Measurements from ENCODE around the gene ARL16. TPM values are rescaled to one million over a fixed set of nuclear protein-coding genes. Genes with fewer than 3 reads are reported as not detected.

ARL16 gene
- total RNA-seq, 3 donors from 2014 or later (not counting 1 experiment from before 2014, with no cell fraction given) = 23.3 to 47.9 (median 39.3) TPM

DNA sequence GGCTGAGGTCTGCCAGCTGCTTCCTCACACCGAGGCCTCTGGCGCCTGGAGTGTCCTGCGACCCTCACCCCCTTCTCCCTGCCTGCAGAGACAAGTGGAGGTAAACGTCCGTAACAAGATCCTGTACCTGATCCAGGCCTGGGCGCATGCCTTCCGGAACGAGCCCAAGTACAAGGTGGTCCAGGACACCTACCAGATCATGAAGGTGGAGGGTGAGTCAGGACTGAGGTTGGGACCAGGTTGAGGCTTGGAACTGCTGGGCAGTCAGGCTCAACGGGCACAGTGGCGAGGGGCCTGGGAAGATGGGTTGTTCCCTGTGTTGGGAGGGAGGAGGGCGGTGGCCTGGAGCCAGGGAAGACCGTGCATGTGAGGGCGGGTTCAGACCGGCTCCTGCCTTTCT is 5.0 kb upstream of the ARL16 start:
- H3K36me3 Mint-ChIP-seq = no peaks in the 10 kb centered on the region
- no peak overlapping the region for H3K4me3 ChIP-seq (ENCODE audit: low read length)
- H3K4me1 ChIP-seq (ENCODE audit: control insufficient read depth, insufficient read depth, low read length) = peaks cover 18% of the 10 kb centered on the region
- H3K27me3 Mint-ChIP-seq (ENCODE audit: low read depth in 2 of 2) = no peaks in the 10 kb centered on the region
- no peaks in the 10 kb centered on the region for H3K27me3 ChIP-seq (ENCODE audit: control insufficient read depth, insufficient read depth, low read length)
- no peak overlapping the region for H3K27ac Mint-ChIP-seq
- H3K27ac ChIP-seq (ENCODE audit: low read length) = no peak overlapping the region
- no peak overlapping the region for H3K4me3 Mint-ChIP-seq
- WGBS (ENCODE audit: insufficient coverage) = 95% methylated on average over 14 of the region's 14 CpGs
- TF ChIP-seq, protein P1, sequence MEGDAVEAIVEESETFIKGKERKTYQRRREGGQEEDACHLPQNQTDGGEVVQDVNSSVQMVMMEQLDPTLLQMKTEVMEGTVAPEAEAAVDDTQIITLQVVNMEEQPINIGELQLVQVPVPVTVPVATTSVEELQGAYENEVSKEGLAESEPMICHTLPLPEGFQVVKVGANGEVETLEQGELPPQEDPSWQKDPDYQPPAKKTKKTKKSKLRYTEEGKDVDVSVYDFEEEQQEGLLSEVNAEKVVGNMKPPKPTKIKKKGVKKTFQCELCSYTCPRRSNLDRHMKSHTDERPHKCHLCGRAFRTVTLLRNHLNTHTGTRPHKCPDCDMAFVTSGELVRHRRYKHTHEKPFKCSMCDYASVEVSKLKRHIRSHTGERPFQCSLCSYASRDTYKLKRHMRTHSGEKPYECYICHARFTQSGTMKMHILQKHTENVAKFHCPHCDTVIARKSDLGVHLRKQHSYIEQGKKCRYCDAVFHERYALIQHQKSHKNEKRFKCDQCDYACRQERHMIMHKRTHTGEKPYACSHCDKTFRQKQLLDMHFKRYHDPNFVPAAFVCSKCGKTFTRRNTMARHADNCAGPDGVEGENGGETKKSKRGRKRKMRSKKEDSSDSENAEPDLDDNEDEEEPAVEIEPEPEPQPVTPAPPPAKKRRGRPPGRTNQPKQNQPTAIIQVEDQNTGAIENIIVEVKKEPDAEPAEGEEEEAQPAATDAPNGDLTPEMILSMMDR (IDR thresholded peaks at IDR 0.05) = no peak
- H3K4me1 Mint-ChIP-seq = peaks cover 18 to 38% of the 10 kb centered on the region in 2 donors
- DNase-seq = no peak
- no peaks in the 10 kb centered on the region for H3K9me3 Mint-ChIP-seq
- H3K9me3 ChIP-seq (ENCODE audit: control insufficient read depth, insufficient read depth, low read length) = no peaks in the 10 kb centered on the region
- H3K36me3 ChIP-seq (ENCODE audit: control insufficient read depth, insufficient read depth, low read length) = peaks cover 63% of the 10 kb centered on the region
- intact Hi-C loops (cut with micrococcal nuclease) = no loop called here
- ATAC-seq = no peak

DNA sequence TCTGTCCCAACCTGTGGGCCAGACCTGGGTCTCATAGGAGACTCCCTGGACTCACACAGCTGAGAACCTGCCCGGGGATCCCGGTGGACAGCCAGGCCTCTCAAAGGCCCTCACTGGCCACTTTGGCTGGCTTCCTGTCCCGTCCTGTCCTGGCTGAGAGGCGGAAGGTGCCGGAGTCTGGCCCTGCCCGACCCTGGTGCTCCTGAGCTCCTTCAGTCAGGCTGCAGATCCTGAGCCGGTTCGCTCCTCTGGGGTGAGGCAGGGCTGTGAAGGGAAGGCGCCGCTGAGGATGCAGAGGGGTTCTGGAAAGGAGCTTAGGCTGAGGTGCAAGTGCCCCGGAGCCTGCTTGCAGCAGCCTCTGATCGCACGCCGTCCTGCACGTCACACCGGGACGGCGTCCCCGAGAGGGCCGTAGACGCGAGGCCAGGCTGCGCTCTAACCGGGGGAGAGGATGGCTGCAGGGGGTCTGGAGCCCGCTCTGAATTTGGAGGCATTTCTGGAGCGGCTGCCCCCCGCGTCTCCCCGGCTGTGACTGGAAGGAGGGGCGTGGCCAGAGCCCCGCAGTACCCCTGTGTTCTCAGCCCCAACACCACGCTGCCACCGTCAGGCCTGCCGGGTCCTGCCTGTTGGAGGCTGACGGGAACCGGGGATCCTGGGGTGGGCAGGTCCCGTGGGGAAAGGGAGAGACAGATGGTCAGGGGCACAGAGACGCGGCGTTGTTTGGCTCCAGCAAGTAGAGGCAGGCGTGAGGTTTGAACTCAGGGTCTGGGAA is 4.4 kb upstream of the ARL16 start:
- no peak overlapping the region for H3K27ac Mint-ChIP-seq
- no peak for ATAC-seq
- no peak overlapping the region for H3K4me3 ChIP-seq (ENCODE audit: low read length)
- DNase-seq = no peak
- H3K4me3 Mint-ChIP-seq = no peak overlapping the region
- H3K36me3 Mint-ChIP-seq = no peaks in the 10 kb centered on the region
- no peak overlapping the region for H3K27ac ChIP-seq (ENCODE audit: low read length)
- TF ChIP-seq, protein P1 (IDR thresholded peaks at IDR 0.05) = no peak
- H3K27me3 ChIP-seq (ENCODE audit: control insufficient read depth, insufficient read depth, low read length) = no peaks in the 10 kb centered on the region
- H3K4me1 Mint-ChIP-seq = peaks cover 18 to 40% of the 10 kb centered on the region in 2 donors
- intact Hi-C loops (cut with micrococcal nuclease) = no loop called here
- WGBS (ENCODE audit: insufficient coverage) = 96% methylated on average over 41 of the region's 41 CpGs
- no peaks in the 10 kb centered on the region for H3K9me3 ChIP-seq (ENCODE audit: control insufficient read depth, insufficient read depth, low read length)
- no peaks in the 10 kb centered on the region for H3K27me3 Mint-ChIP-seq (ENCODE audit: low read depth in 2 of 2)
- H3K4me1 ChIP-seq (ENCODE audit: control insufficient read depth, insufficient read depth, low read length) = peaks cover 21% of the 10 kb centered on the region
- H3K36me3 ChIP-seq (ENCODE audit: control insufficient read depth, insufficient read depth, low read length) = peaks cover 58% of the 10 kb centered on the region
- H3K9me3 Mint-ChIP-seq = no peaks in the 10 kb centered on the region

DNA sequence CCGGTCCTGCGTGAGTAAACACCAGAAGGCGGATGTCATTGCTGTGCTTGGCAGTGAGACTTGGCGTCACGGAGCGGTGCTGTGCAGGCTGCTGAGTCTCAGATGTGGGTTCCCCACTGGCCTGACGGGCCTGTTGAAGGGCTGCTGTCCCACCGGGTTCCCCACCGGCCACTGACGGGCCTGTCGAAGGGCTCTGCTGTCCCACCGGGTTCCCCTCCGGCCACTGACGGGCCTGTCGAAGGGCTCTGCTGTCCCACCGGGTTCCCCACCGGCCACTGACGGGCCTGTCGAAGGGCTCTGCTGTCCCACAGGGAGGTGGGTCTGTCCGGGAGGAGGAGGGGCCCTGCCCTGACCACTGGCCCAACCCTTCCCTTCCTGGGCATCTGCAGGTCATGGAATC is 3.0 kb upstream of the ARL16 start:
- H3K27ac ChIP-seq (ENCODE audit: low read length) = no peak overlapping the region
- peaks cover 48% of the 10 kb centered on the region for H3K36me3 ChIP-seq (ENCODE audit: control insufficient read depth, insufficient read depth, low read length)
- Mint-ChIP-seq H3K36me3 (no peaks in the 10 kb centered on the region), H3K27me3 (ENCODE audit: low read depth in 2 of 2) (no peaks in the 10 kb centered on the region), H3K9me3 (no peaks in the 10 kb centered on the region), H3K4me1 (peaks cover 18 to 46% of the 10 kb centered on the region in 2 donors), H3K4me3 (no peak overlapping the region), H3K27ac (peak overlapping the region in 1 of 2 donors; percentile 31)
- intact Hi-C loops (cut with micrococcal nuclease) = no loop called here
- DNase-seq (no peak), ATAC-seq (no peak)
- H3K4me1 ChIP-seq (ENCODE audit: control insufficient read depth, insufficient read depth, low read length) = peaks cover 30% of the 10 kb centered on the region
- TF ChIP-seq, protein P1 (IDR thresholded peaks at IDR 0.05) = no peak
- no peaks in the 10 kb centered on the region for H3K9me3 ChIP-seq (ENCODE audit: control insufficient read depth, insufficient read depth, low read length)
- WGBS (ENCODE audit: insufficient coverage) = 96% methylated on average over 20 of the region's 20 CpGs
- H3K27me3 ChIP-seq (ENCODE audit: control insufficient read depth, insufficient read depth, low read length) = no peaks in the 10 kb centered on the region
- H3K4me3 ChIP-seq (ENCODE audit: low read length) = no peak overlapping the region
